Neural cell (in vitro differentiated cells): ENCODE results near the gene IDH3G.

Source experiments
- CTCF ChIP-seq: fragments of 450-650 bp; IDR thresholded peaks from 2 replicates; pipeline ENCODE4 v1.5.1; 2014; ENCODE audit warnings: antibody characterized with exemption, mild to moderate bottlenecking, moderate library complexity; ENCODE audit not compliant: poor library complexity, severe bottlenecking
- EP300 ChIP-seq: fragments of 450-650 bp; conservative IDR thresholded peaks from 2 replicates; pipeline ENCODE4 v1.6.1; 2014; ENCODE audit warnings: antibody characterized with exemption, mild to moderate bottlenecking, moderate library complexity; ENCODE audit not compliant: poor library complexity, severe bottlenecking
- EZH2 ChIP-seq: fragments of 200-600, 300-800 bp; shearing (Covaris generic), sonication (generic); IDR thresholded peaks from 2 replicates; pipeline ENCODE4 v1.6.1; 2014; ENCODE audit warnings: antibody characterized with exemption, low read length, borderline replicate concordance, mild to moderate bottlenecking; ENCODE audit not compliant: insufficient read depth, poor library complexity, severe bottlenecking
- RAD21 ChIP-seq: fragments of 450-650 bp; conservative IDR thresholded peaks from 2 replicates; pipeline ENCODE4 v1.6.1; 2014; ENCODE audit warnings: antibody characterized with exemption, mild to moderate bottlenecking, moderate library complexity
- SMC3 ChIP-seq: fragments of 450-650 bp; conservative IDR thresholded peaks from 2 replicates; pipeline ENCODE4 v1.6.1; 2014; ENCODE audit warnings: antibody characterized with exemption, mild to moderate bottlenecking, moderate library complexity; ENCODE audit not compliant: poor library complexity

- no peak for TF ChIP-seq CTCF
- no peak for TF ChIP-seq RAD21
- no peak for TF ChIP-seq SMC3
- TF ChIP-seq EP300 = no peak
- TF ChIP-seq EZH2 = no peak
Observed at GRCh38 chrX:153738056-153738605, 56.0 kb downstream of the IDH3G start.
